ENCODE results near the gene CNTN1. TPM values are rescaled to one million over a fixed set of nuclear protein-coding genes. Genes with fewer than 3 reads are reported as not detected.

CNTN1 gene
- total RNA-seq, 1 donor from 2014 or later: 0.79 TPM

GRCh38 chr12:41103614-41104013, 411.4 kb downstream of the CNTN1 start:
- DNase-seq (ENCODE audit: low read depth, low spot score): no peak

- DNase-seq (ENCODE audit: low read depth, low spot score): no peak
Measured at GRCh38 chr12:41106315-41106714, 414.1 kb downstream of the CNTN1 start.

GRCh38 chr12:41108032-41108431, 415.8 kb downstream of the CNTN1 start:
- no peak for DNase-seq (ENCODE audit: low read depth, low spot score)

GRCh38 chr12:41112903-41113302, 420.7 kb downstream of the CNTN1 start:
- DNase-seq (ENCODE audit: low read depth, low spot score): no peak

GRCh38 chr12:41120211-41120610, 428.0 kb downstream of the CNTN1 start:
- no peak for DNase-seq (ENCODE audit: low read depth, low spot score)

- DNase-seq (ENCODE audit: low read depth, low spot score): no peak
Measured at GRCh38 chr12:41121374-41121773, 429.1 kb downstream of the CNTN1 start.

Data from pulmonary artery endothelial cell (primary cell).